SU-DHL-6 (cell line): ENCODE results near the gene KCNMB2.

Experiments
- CTCF ChIP-seq: fragments of 200-600 bp; sonication (generic); IDR thresholded peaks from one replicate; pipeline ENCODE4 v1.5.1; 2017; ENCODE audit warnings: antibody characterized with exemption, mild to moderate bottlenecking, low read length, moderate library complexity; ENCODE audit not compliant: insufficient read depth, poor library complexity, severe bottlenecking
- EZH2phosphoT487 ChIP-seq: fragments of 200-600 bp; sonication (generic), shearing (Covaris generic); conservative IDR thresholded peaks from 2 replicates; pipeline ENCODE4 v1.6.1; 2018; ENCODE audit warnings: mild to moderate bottlenecking, antibody characterized with exemption, low read length, moderate library complexity, mixed read lengths

GRCh38 chr3:178513546-178514380 lies 22.5 kb upstream of the KCNMB2 start:
- TF ChIP-seq CTCF (no peak), EZH2phosphoT487 (no peak)
